Uterus (tissue), 4 donors: ENCODE measurements around the gene HPCA. TPM values are rescaled to one million over a fixed set of nuclear protein-coding genes. Genes with fewer than 3 reads are reported as not detected.

Experiments
- DNase-seq, 2 donors: peaks; one replicate each; pipeline ENCODE4 v3.0.0-alpha.2; 2019 to 2020
- H3K27ac ChIP-seq, 2 donors: fragments of 200-600 bp; sonication (generic); 1 replicate in 1 of 2; 2 replicates in 1 of 2; pipeline ENCODE4 v1.5.1; 2016 to 2018
- H3K27me3 ChIP-seq, 2 donors: fragments of 200-600 bp; sonication (generic); one replicate each; pipeline ENCODE4 v1.5.1; 2018 to 2019; ENCODE audit warnings: control low read depth in 1 of 2
- H3K36me3 ChIP-seq, 2 donors: fragments of 200-600 bp; sonication (generic); one replicate each; pipeline ENCODE4 v1.5.1; 2019; ENCODE audit warnings: control low read depth in 1 of 2
- H3K4me1 ChIP-seq, 2 donors: fragments of 200-600 bp; sonication (generic); one replicate each; pipeline ENCODE4 v1.5.1; 2018 to 2019; ENCODE audit warnings: control low read depth in 1 of 2
- H3K4me3 ChIP-seq, 2 donors: fragments of 200-600 bp; sonication (generic); 1 replicate in 1 of 2; 2 replicates in 1 of 2; pipeline ENCODE4 v1.5.1; 2018 to 2019; ENCODE audit warnings: mild to moderate bottlenecking in 1 of 2
- H3K9me3 ChIP-seq, 2 donors: fragments of 200-600 bp; sonication (generic); one replicate each; pipeline ENCODE4 v1.5.1; 2019; ENCODE audit warnings: control low read depth in 1 of 2
- CTCF ChIP-seq, 4 experiments: fragments of 200-600 bp in 2 of 4; fragments of 450-650 bp in 2 of 4; sonication (generic) in 2 of 4; IDR thresholded peaks; one replicate each; pipeline ENCODE4 v1.5.1; 2016 to 2019; ENCODE audit warnings: antibody characterized with exemption in 4 of 4, mild to moderate bottlenecking in 2 of 4, moderate library complexity in 1 of 4
- POLR2A ChIP-seq, 2 donors: fragments of 450-650 bp; IDR thresholded peaks; one replicate each; pipeline ENCODE4 v1.6.1; 2016; ENCODE audit warnings: antibody characterized with exemption in 2 of 2, mild to moderate bottlenecking in 1 of 2, moderate library complexity in 1 of 2
- intact Hi-C: fragments of 100-400 bp; cut with DNase I; formaldehyde crosslinking; loops from one replicate; pipeline ENCODE4 v1.15.1; 2023; ENCODE audit warnings: low total_unique reads
- total RNA-seq, 4 donors: library from RNA; depleted of rRNA in 3 of 4; stranded (reverse); fragments of >200 nt in 3 of 4; gene quantifications; one replicate each; pipeline versions ENCODE4 v1.1.0 to v1.2.4, GENCODE V29; 2014 to 2023
- donor health status: DM: yes; HTN: yes; CAD: no.

HPCA gene
- total RNA-seq, 4 donors from 2014 or later: 0.76 to 0.79 TPM; not detected in 2

GRCh38 chr1:32910319-32910718 is 24.0 kb downstream of the HPCA start:
- intact Hi-C loops: no loop called here
- Histone ChIP-seq H3K9me3 (no peaks in the 10 kb centered on the region), H3K36me3 (no peaks in the 10 kb centered on the region), H3K4me3 (no peak overlapping the region), H3K27me3 (no peaks in the 10 kb centered on the region), H3K27ac (no peak overlapping the region), H3K4me1 (no peaks in the 10 kb centered on the region)
- no peak for DNase-seq
- no peak for TF ChIP-seq POLR2A (IDR thresholded peaks at IDR 0.05)
- TF ChIP-seq CTCF (IDR thresholded peaks at IDR 0.05): no peak

- Histone ChIP-seq H3K4me1 (no peaks in the 10 kb centered on the region), H3K4me3 (no peak overlapping the region), H3K27ac (no peak overlapping the region), H3K9me3 (no peaks in the 10 kb centered on the region), H3K36me3 (no peaks in the 10 kb centered on the region), H3K27me3 (no peaks in the 10 kb centered on the region)
- DNase-seq: no peak
- TF ChIP-seq CTCF (IDR thresholded peaks at IDR 0.05) (no peak), POLR2A (IDR thresholded peaks at IDR 0.05) (no peak)
- intact Hi-C loops: no loop called here
Observed at GRCh38 chr1:32915766-32916706, 29.7 kb downstream of the HPCA start.

- H3K4me1 ChIP-seq: no peaks in the 10 kb centered on the region
- no peak for DNase-seq
- intact Hi-C loops: no loop called here
- H3K4me3 ChIP-seq: no peak overlapping the region
- no peak overlapping the region for H3K27ac ChIP-seq
- no peaks in the 10 kb centered on the region for H3K36me3 ChIP-seq
- H3K27me3 ChIP-seq: no peaks in the 10 kb centered on the region
- TF ChIP-seq CTCF (IDR thresholded peaks at IDR 0.05) (no peak), POLR2A (IDR thresholded peaks at IDR 0.05) (no peak)
- no peaks in the 10 kb centered on the region for H3K9me3 ChIP-seq
Observed at GRCh38 chr1:32917521-32917920, 31.2 kb downstream of the HPCA start.

GRCh38 chr1:32918179-32918578 is 31.9 kb downstream of the HPCA start:
- TF ChIP-seq CTCF (IDR thresholded peaks at IDR 0.05): no peak
- TF ChIP-seq POLR2A (IDR thresholded peaks at IDR 0.05): no peak
- Histone ChIP-seq H3K4me1 (no peaks in the 10 kb centered on the region), H3K27ac (no peak overlapping the region), H3K4me3 (no peak overlapping the region), H3K27me3 (no peaks in the 10 kb centered on the region), H3K9me3 (no peaks in the 10 kb centered on the region), H3K36me3 (no peaks in the 10 kb centered on the region)
- DNase-seq: no peak
- intact Hi-C loops: no loop called here
